HUES64 (cell line): Measurements from ENCODE around the gene YIF1A.

Experiments used
- H3K27ac ChIP-seq: 2 replicates; pipeline ENCODE4 v1.7.0; 2013; ENCODE audit warnings: low read depth, low read length, inconsistent platforms
- H3K27me3 ChIP-seq: 2 replicates; pipeline ENCODE4 v1.6.1; 2013; ENCODE audit warnings: mild to moderate bottlenecking, low read length; ENCODE audit not compliant: insufficient read depth
- H3K36me3 ChIP-seq: 2 replicates; pipeline ENCODE4 v1.6.1; 2013; ENCODE audit warnings: mild to moderate bottlenecking, low read length; ENCODE audit not compliant: insufficient read depth
- H3K4me1 ChIP-seq: 2 replicates; pipeline ENCODE4 v1.6.1; 2013; ENCODE audit warnings: mild to moderate bottlenecking, low read length, moderate library complexity; ENCODE audit not compliant: insufficient read depth
- H3K4me3 ChIP-seq: 2 replicates; pipeline ENCODE4 v1.5.1; 2013; ENCODE audit warnings: mild to moderate bottlenecking, low read length, moderate library complexity
- H3K9ac ChIP-seq: 2 replicates; pipeline ENCODE4 v1.6.1; 2013; ENCODE audit warnings: mild to moderate bottlenecking, low read depth, low read length
- H3K9me3 ChIP-seq: 2 replicates; pipeline ENCODE4 v1.6.1; 2013; ENCODE audit warnings: low read depth, low read length; ENCODE audit not compliant: insufficient read depth
- WGBS: fragments of 150-250, 120-280 bp; methylation state at CpG from one replicate; pipeline ENCODE4 v1.1.7; 2013; ENCODE audit warnings: missing lambda C conversion rate; 5-methylcytosine and 5-hydroxymethylcytosine counted together

The YIF1A gene

DNA sequence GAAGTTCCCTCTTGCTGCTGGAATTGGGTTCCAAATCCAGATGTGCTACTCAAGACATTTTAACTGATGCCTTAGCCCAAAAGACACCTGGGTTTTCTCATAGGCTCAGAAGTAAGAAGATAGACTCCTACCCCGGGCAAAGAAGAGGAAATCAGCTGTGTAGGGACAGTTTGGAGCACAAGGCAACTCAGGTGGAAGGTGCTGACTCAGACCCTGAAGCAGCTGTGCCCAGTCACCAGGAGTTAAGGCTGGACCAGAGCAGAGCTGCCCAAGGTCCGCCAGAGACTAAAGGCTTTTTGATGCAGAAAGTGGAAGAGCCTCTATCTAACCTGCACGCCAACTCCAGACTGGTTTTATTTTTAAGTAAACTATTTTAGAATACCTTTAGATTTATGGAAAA is 41.1 kb downstream of the YIF1A start:
- no peak overlapping the region for H3K9ac ChIP-seq
- H3K4me3 ChIP-seq, result no peak overlapping the region
- no peaks in the 10 kb centered on the region for H3K27me3 ChIP-seq
- no peak overlapping the region for H3K27ac ChIP-seq
- WGBS, result 92% methylated on average over 2 of the region's 3 CpGs
- H3K9me3 ChIP-seq, result no peaks in the 10 kb centered on the region
- H3K36me3 ChIP-seq, result no peaks in the 10 kb centered on the region
- H3K4me1 ChIP-seq, result no peaks in the 10 kb centered on the region

DNA sequence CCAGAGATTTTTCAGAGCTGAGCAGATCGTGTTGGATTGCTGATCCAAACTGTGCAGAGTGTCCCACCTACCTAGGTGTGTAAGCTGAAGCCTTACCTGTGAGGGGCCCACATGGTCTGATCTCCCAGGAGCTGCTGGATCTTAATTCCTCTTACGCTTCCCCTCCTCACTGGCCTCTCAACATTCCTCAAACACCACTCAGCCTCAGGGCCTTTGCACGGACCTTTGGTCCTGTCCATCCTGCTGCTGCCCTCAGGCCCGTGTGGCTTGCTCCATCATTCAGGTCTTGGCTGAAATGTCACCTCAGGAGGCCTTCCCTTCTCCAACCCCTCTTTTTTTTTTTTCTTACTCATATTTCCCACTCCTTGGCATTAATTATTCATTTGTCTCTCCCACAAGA is 41.6 kb downstream of the YIF1A start:
- 89% methylated on average over 4 of the region's 4 CpGs for WGBS
- Histone ChIP-seq H3K36me3 (0 out of 2 replicates have a peak, but pooled peaks cover 3% of the 10 kb centered on the region), H3K4me3 (no peak overlapping the region), H3K27me3 (no peaks in the 10 kb centered on the region), H3K27ac (no peak overlapping the region), H3K9ac (no peak overlapping the region), H3K4me1 (no peaks in the 10 kb centered on the region), H3K9me3 (no peaks in the 10 kb centered on the region)

DNA sequence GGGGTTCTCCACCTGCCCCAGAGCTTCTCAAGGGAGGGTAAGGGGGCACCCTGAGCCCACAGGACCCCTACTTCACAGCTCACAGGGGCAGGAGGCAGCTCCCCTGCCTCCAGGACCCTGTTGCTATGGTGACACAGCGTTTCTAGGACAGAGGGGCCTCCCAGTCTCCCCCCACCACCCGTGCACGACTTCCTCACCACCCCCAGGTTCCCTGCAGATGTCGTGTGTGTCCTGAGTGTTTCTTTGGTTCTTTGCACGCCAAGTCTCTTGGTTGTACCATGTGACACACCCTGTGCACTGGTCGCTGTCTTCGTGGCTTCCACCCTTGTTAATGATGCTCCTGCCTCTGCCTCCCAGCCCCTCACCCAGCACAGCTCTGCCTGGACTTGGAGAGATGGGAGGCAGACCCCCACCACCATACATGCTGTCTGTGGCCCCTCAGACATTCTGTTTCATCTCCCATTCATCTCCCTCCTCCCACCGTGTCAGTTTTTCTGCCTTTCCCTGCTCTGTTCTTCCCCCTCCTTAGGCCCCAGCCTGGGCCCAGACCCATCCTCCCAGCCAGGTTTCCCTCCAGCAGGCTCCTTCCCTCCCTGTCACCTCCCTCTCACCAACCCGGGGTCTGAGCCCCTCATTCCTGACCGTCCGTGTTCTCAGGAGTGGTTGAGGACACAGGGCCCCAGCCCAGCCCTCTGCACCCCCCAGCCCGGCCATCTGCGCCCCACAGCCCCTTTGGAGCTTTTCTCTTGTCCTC is 45.0 kb downstream of the YIF1A start:
- Histone ChIP-seq H3K27me3 (no peaks in the 10 kb centered on the region), H3K9ac (no peak overlapping the region), H3K36me3 (peaks cover 17% of the 10 kb centered on the region; the same call in 1 of the 2 replicates), H3K9me3 (no peaks in the 10 kb centered on the region), H3K4me1 (no peaks in the 10 kb centered on the region), H3K4me3 (no peak overlapping the region), H3K27ac (no peak overlapping the region)
- WGBS, result 91% methylated on average over 13 of the region's 13 CpGs

DNA sequence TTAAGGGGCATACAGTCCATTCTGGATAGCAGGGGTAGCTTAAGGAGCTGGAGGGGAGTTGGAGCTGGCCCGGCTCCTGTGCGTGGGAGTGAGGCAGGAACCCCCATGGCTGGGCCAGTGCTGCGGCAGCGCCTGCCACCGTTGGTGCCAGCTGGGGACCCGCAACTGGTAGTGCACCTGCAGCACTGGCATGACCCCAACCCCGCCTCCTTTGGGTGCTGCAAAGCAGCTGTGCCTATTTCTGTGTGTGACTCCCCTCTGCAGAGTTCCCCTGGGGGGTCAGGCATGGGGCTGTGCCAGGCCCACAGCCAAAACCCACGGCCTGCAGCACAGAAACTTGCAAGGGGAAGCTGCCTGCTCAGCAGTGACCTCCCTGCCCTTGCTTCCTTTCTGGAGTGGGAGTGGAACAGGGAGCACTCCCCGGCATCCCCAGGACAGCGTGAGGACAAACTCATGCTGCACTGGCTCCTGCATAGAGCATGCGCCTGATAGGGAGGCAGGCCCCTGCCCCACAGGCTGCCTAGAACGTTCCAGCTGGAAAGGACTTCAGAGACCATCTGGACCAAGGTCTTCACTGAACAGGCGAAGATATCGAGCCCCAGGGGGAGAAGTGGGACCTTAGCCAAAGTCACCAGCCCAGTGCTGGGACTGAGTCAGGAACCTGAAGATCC is 46.7 kb downstream of the YIF1A start:
- H3K4me3 ChIP-seq, result no peak overlapping the region
- no peak overlapping the region for H3K9ac ChIP-seq
- H3K36me3 ChIP-seq, result peaks cover 19% of the 10 kb centered on the region; the same call in 1 of the 2 replicates
- H3K9me3 ChIP-seq, result no peaks in the 10 kb centered on the region
- no peaks in the 10 kb centered on the region for H3K27me3 ChIP-seq
- no peaks in the 10 kb centered on the region for H3K4me1 ChIP-seq
- H3K27ac ChIP-seq, result no peak overlapping the region
- WGBS, result 94% methylated on average over 14 of the region's 14 CpGs

DNA sequence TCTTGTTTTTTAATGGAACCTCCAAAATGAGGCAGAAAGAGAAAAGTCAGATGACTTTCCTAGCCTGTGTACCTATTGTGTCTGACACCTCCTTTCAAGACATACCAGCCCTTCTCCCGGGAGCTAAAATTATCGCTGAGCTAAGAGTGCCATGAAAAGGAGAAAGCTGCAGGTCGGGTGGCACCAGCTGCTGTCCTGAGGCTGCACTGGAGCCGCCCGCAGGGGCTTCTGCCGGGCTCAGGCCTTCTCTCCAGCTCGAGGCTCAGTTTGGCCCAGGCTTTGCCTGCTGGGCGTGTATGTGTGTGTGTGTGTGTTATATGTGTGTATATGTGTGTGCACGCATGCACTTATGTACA is 48.2 kb downstream of the YIF1A start:
- Histone ChIP-seq H3K9ac (no peak overlapping the region), H3K36me3 (peaks cover 27% of the 10 kb centered on the region), H3K9me3 (no peaks in the 10 kb centered on the region), H3K27ac (no peak overlapping the region), H3K4me3 (no peak overlapping the region), H3K4me1 (no peaks in the 10 kb centered on the region), H3K27me3 (no peaks in the 10 kb centered on the region)
- WGBS, result 97% methylated on average over 7 of the region's 9 CpGs

DNA sequence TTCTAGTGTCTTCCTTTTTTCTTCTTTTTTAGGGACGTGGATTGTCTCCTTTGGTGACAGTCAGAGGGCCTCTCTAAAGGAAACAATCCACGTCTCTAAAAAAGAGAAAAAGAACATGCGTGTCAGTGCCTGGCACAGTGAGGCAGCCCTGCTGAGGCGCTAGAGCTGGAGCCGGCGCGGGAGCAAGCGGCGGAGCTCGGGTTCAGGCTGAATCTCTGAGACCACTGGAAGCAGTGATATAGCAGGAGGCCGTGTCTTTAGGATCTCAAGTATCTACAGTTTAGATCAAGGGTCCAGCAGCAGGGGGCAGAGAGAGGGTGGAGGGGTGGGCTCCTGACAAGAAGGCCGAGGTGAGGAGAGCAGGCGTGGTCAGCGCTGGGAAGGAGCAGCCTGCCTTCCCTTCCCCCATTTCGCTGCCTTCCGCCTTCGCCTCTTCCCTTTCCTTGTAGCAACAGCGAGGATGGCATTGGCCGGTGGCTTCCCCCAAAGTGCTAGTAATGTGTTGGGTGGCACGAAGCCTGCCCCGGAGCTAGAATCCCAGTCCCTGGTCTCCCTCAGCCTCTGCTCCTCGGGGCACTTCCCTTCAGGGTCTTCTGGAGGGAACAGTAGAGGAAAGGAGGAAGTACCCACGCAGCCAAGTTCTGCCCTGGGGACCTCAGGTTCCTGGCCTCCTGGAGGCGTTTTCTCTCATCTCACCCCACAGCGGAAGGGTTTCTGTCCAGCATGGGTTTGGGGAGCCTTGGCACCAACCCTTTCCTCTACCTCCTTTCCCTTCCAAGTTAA is 48.8 kb downstream of the YIF1A start:
- Histone ChIP-seq H3K36me3 (peaks cover 32% of the 10 kb centered on the region), H3K9me3 (no peaks in the 10 kb centered on the region), H3K4me1 (no peaks in the 10 kb centered on the region), H3K4me3 (no peak overlapping the region), H3K27ac (no peak overlapping the region), H3K9ac (no peak overlapping the region), H3K27me3 (no peaks in the 10 kb centered on the region)
- WGBS, result 84% methylated on average over 25 of the region's 25 CpGs

DNA sequence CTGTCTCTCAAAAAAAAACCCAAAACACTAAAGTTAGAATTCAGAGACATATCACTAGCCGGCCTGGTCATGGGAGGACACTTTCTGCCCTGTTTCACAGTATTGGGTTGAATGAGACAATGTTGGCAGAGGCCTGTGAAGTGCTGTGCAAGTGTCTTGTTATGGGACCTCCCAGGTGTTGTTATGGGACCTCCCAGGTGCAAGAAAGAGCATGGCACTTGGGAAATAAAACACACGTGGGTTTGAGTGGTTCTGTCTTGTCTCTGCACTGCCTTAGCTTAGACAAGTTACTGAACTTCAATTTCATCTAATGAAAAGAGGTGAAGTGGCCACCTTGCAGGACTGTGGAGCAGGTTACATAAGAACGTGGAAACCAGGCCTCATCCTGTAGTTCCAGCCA is 49.4 kb downstream of the YIF1A start:
- Histone ChIP-seq H3K9ac (no peak overlapping the region), H3K9me3 (no peaks in the 10 kb centered on the region), H3K36me3 (peaks cover 32% of the 10 kb centered on the region), H3K4me1 (no peaks in the 10 kb centered on the region), H3K4me3 (no peak overlapping the region), H3K27ac (no peak overlapping the region), H3K27me3 (no peaks in the 10 kb centered on the region)
- WGBS, result 90% methylated on average over 3 of the region's 3 CpGs

DNA sequence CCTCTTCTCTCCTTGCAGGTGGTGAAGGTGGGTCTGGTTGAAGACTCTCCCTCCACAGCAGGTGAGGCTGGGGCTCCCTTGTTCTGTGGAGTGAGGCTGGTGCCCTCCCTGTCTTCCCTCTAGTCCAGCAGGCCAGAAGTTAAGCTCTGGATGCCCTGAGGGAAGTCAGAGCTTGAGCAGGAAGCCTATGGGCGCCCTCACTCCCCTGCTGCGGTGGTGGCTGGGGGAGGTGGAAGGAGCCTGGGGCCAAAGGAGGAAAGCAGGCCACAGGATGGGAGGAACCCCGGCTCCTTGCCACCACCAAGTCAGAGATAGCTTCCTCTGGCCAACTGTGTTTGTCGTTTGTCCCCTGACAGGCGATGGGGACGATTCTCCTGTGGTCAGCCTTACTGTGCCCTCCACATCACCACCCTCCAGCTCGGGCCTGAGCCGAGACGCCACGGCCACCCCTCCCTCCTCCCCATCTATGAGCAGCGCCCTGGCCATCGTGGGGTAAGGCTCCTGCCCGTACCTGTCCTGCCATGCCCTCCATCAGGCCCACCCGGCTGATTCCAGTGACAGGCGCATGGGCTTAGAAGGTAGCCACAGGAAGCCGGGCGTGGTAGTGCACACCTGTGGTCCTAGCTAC is 50.0 kb downstream of the YIF1A start:
- 92% methylated on average over 17 of the region's 17 CpGs for WGBS
- no peaks in the 10 kb centered on the region for H3K27me3 ChIP-seq
- no peak overlapping the region for H3K4me3 ChIP-seq
- H3K27ac ChIP-seq, result no peak overlapping the region
- no peaks in the 10 kb centered on the region for H3K9me3 ChIP-seq
- peaks cover 38% of the 10 kb centered on the region for H3K36me3 ChIP-seq
- H3K4me1 ChIP-seq, result no peaks in the 10 kb centered on the region
- H3K9ac ChIP-seq, result no peak overlapping the region

DNA sequence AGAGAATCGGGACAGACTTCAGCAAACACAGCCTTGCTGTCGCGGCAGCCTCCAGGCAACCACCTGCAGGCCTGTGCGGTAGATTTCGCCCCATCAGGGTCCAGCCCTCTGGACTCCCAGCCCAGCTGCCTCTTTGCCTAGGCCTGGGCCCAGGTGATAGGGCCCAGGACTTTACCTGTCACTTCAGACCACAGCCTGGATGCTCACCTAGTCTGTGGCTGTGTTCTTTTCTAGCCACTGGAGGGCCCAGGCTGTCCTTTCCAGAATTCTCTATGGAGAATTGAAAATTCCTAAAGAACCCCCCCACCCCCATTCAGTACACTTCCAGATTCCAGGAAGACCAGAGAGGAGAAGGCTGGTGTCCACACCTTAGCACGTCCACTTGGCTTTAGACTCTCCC is 51.1 kb downstream of the YIF1A start:
- no peak overlapping the region for H3K9ac ChIP-seq
- WGBS, result 95% methylated on average over 6 of the region's 6 CpGs
- H3K27ac ChIP-seq, result no peak overlapping the region
- no peaks in the 10 kb centered on the region for H3K9me3 ChIP-seq
- H3K4me3 ChIP-seq, result no peak overlapping the region
- peaks cover 43% of the 10 kb centered on the region for H3K36me3 ChIP-seq
- H3K27me3 ChIP-seq, result no peaks in the 10 kb centered on the region
- H3K4me1 ChIP-seq, result no peaks in the 10 kb centered on the region

DNA sequence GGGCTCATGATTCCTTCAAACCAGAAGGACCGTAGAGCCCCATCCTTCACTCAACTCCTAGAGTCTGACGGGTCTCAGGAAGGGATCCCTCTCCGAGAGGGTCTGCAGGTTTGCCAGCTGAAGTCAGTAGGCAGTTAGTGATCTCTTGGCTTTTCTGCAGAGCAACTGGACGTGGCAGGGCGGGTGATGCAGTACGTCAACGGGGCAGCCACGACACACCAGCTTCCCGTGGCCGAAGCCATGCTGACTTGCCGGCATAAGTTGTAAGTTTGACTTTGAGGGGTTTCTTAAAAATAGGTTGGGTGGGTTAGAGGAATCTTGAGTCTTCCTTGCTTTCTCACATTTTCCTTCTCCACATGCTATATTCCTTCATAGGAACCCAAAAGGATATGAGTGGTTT is 53.8 kb downstream of the YIF1A start:
- no peaks in the 10 kb centered on the region for H3K4me1 ChIP-seq
- WGBS, result 95% methylated on average over 11 of the region's 11 CpGs

More for the DNA sequence above, 53.8 kb downstream of the YIF1A start:
- H3K27ac ChIP-seq, result no peak overlapping the region
- H3K27me3 ChIP-seq, result no peaks in the 10 kb centered on the region
- no peak overlapping the region for H3K9ac ChIP-seq
- H3K9me3 ChIP-seq, result no peaks in the 10 kb centered on the region
- H3K36me3 ChIP-seq, result peaks cover 36% of the 10 kb centered on the region
- H3K4me3 ChIP-seq, result no peak overlapping the region
